ENCODE data around the gene CSDE1.
A peak's percentile ranks its signal among the peaks of the same experiment; 100 is the strongest.
"Not testable (repeated sequence)": the region's sequence is repeated elsewhere in the genome, so short reads cannot be mapped to it uniquely, and the experiment has no call there.

The CSDE1 gene

DNA sequence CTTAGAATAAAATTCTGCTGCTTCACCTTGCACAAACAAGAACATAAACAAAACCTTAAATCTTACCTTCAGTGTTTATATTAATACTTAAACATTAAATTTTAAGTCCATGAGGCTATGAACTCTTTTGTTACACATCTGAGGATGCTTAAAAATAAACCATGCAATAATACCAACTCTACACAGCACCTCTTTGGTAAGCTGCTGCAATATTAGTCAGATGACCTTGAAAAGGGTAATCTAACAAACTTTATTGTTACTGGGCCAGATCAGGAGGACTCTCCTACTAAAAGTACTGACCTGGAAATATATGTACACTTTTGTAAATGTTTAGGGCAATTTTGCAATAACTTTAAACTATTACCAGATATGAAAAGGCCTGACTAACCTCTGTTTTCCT lies 21.9 kb upstream of the CSDE1 start:
- TF ChIP-seq POLR2AphosphoS5 (IDR thresholded peaks at IDR 0.05; ENCODE audit: borderline replicate concordance, low read depth, low read length) (no peak), FOXP2 (optimal IDR thresholded peaks at IDR 0.05; ENCODE audit: control extremely low read depth, extremely low read length, insufficient read depth) (no peak), EZH2 (IDR thresholded peaks at IDR 0.05) (no peak)

DNA sequence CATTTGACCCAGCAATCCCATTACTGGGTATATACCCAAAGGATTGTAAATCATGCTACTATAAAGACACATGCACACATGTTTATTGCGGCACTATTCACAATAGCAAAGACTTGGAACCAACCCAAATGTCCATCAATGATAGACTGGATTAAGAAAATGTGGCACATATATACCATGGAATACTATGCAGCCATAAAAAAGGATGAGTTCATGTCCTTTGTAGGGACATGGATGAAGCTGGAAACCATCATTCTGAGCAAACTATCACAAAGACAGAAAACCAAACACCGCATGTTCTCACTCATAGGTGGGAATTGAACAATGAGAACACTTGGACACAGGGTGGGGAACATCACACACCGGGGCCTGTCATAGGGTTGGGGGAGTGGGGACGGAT lies 18.9 kb upstream of the CSDE1 start:
- not testable (repeated sequence) for H3K9ac ChIP-seq (ENCODE audit: insufficient read length); H3K27ac ChIP-seq; H3K4me3 ChIP-seq; DNase-seq (ENCODE audit: low read depth, low spot score); H3K9me3 ChIP-seq (ENCODE audit: low read depth, low read length)
- peaks cover 63% of the 10 kb centered on the region for H3K36me3 ChIP-seq (ENCODE audit: insufficient read depth, low read length)

More for the DNA sequence above, 21.9 kb upstream of the CSDE1 start:
- Histone ChIP-seq H3K27ac (peak overlapping the region; percentile 88; the same call in 1 of the 2 replicates), H3K9me3 (ENCODE audit: low read depth, low read length) (no peaks in the 10 kb centered on the region), H3K9ac (ENCODE audit: insufficient read length) (peak overlapping the region; percentile 91), H3K4me3 (peak overlapping the region; percentile 95), H3K36me3 (ENCODE audit: insufficient read depth, low read length) (peaks cover 38% of the 10 kb centered on the region)
- no peak for DNase-seq (ENCODE audit: low read depth, low spot score)

GRCh38 chr1:114771992-114772391 lies 14.2 kb upstream of the CSDE1 start:
- DNase-seq (ENCODE audit: low read depth, low spot score), result no peak

DNA sequence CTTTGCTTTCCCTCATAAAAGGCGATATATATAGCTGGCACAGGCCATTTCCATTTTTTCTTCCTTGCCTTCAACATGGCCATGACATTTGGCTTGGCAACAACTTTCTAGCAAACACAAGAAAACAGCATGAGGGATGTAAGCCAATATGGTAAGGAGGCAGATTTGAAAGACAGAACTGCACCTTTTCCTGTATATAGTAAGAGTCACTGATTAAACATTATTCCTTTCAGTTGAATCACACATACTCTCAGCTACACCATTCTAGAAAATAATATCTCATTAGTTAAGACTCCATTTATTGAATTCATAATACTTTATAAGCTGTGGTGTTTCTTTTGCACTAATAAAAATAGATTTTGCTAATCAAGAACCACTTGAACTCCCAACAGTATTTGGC lies 13.2 kb upstream of the CSDE1 start:
- no peak for DNase-seq (ENCODE audit: low read depth, low spot score)
- no peak overlapping the region for H3K27ac ChIP-seq
- H3K9me3 ChIP-seq (ENCODE audit: low read depth, low read length), result no peaks in the 10 kb centered on the region
- H3K4me3 ChIP-seq, result no peak overlapping the region
- no peak overlapping the region for H3K9ac ChIP-seq (ENCODE audit: insufficient read length)
- H3K36me3 ChIP-seq (ENCODE audit: insufficient read depth, low read length), result peaks cover 39% of the 10 kb centered on the region
- no peak for TF ChIP-seq FOXP2 (optimal IDR thresholded peaks at IDR 0.05; ENCODE audit: control extremely low read depth, extremely low read length, insufficient read depth)
- no peak for TF ChIP-seq POLR2AphosphoS5 (IDR thresholded peaks at IDR 0.05; ENCODE audit: borderline replicate concordance, low read depth, low read length)

More at GRCh38 chr1:114771992-114772391, 14.2 kb upstream of the CSDE1 start:
- TF ChIP-seq EZH2 (IDR thresholded peaks at IDR 0.05) (no peak), POLR2AphosphoS5 (IDR thresholded peaks at IDR 0.05; ENCODE audit: borderline replicate concordance, low read depth, low read length) (no peak), FOXP2 (optimal IDR thresholded peaks at IDR 0.05; ENCODE audit: control extremely low read depth, extremely low read length, insufficient read depth) (no peak)
- H3K9me3 ChIP-seq (ENCODE audit: low read depth, low read length), result no peaks in the 10 kb centered on the region
- no peak overlapping the region for H3K4me3 ChIP-seq
- peaks cover 46% of the 10 kb centered on the region for H3K36me3 ChIP-seq (ENCODE audit: insufficient read depth, low read length)
- H3K9ac ChIP-seq (ENCODE audit: insufficient read length), result no peak overlapping the region
- H3K27ac ChIP-seq, result no peak overlapping the region

GRCh38 chr1:114764689-114765088 lies 6.9 kb upstream of the CSDE1 start:
- Histone ChIP-seq H3K36me3 (ENCODE audit: insufficient read depth, low read length) (peaks cover 3% of the 10 kb centered on the region; the same call in 1 of the 2 replicates), H3K9ac (ENCODE audit: insufficient read length) (no peak overlapping the region), H3K27ac (no peak overlapping the region), H3K9me3 (ENCODE audit: low read depth, low read length) (no peaks in the 10 kb centered on the region), H3K4me3 (no peak overlapping the region)
- DNase-seq (ENCODE audit: low read depth, low spot score), result no peak
- no peak for TF ChIP-seq POLR2AphosphoS5 (IDR thresholded peaks at IDR 0.05; ENCODE audit: borderline replicate concordance, low read depth, low read length)
- no peak for TF ChIP-seq FOXP2 (optimal IDR thresholded peaks at IDR 0.05; ENCODE audit: control extremely low read depth, extremely low read length, insufficient read depth)
- no peak for TF ChIP-seq EZH2 (IDR thresholded peaks at IDR 0.05)

GRCh38 chr1:114758256-114758832 lies 560 bp upstream of the CSDE1 start:
- H3K36me3 ChIP-seq (ENCODE audit: insufficient read depth, low read length), result peaks cover 35% of the 10 kb centered on the region
- DNase-seq (ENCODE audit: low read depth, low spot score), result no peak
- TF ChIP-seq FOXP2 (optimal IDR thresholded peaks at IDR 0.05; ENCODE audit: control extremely low read depth, extremely low read length, insufficient read depth) (no peak), POLR2AphosphoS5 (IDR thresholded peaks at IDR 0.05; ENCODE audit: borderline replicate concordance, low read depth, low read length) (no peak), EZH2 (IDR thresholded peaks at IDR 0.05) (no peak)
- peak overlapping the region; percentile 99 for H3K27ac ChIP-seq
- peak overlapping the region; percentile 99 for H3K4me3 ChIP-seq
- peak overlapping the region; percentile 100 for H3K9ac ChIP-seq (ENCODE audit: insufficient read length)
- no peaks in the 10 kb centered on the region for H3K9me3 ChIP-seq (ENCODE audit: low read depth, low read length)

DNA sequence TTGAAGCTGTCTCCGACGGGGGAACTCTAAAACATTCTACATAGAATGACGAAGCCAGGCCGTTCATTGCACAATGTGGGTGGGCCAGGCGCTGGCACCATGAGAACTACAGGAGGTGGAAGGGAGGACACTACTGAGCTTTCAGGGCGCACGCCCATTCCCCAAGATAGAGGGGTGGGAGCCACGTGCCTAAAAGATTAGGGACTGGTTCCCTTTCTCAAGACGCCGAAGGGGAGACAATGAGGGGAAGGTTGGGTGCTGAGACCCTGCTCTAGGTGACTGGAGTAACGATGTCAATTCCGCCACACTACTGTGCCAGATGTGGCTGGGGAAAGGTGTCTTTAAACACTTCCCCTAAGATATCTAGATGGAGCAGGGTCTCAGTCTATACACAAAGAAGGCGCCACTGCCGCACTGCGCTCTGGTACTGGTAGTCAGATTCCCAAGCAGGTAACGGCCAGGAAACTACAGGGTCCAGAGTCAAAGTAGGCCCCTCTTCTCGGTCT lies 782 bp downstream of the CSDE1 start:
- peak overlapping the region; percentile 99 for H3K27ac ChIP-seq
- TF ChIP-seq POLR2AphosphoS5 (IDR thresholded peaks at IDR 0.05; ENCODE audit: borderline replicate concordance, low read depth, low read length) (no peak), EZH2 (IDR thresholded peaks at IDR 0.05) (no peak), FOXP2 (optimal IDR thresholded peaks at IDR 0.05; ENCODE audit: control extremely low read depth, extremely low read length, insufficient read depth) (no peak)
- peak overlapping the region; percentile 99 for H3K4me3 ChIP-seq
- peaks cover 44% of the 10 kb centered on the region for H3K36me3 ChIP-seq (ENCODE audit: insufficient read depth, low read length)
- H3K9ac ChIP-seq (ENCODE audit: insufficient read length), result peak overlapping the region; percentile 100
- no peaks in the 10 kb centered on the region for H3K9me3 ChIP-seq (ENCODE audit: low read depth, low read length)
- no peak for DNase-seq (ENCODE audit: low read depth, low spot score)

DNA sequence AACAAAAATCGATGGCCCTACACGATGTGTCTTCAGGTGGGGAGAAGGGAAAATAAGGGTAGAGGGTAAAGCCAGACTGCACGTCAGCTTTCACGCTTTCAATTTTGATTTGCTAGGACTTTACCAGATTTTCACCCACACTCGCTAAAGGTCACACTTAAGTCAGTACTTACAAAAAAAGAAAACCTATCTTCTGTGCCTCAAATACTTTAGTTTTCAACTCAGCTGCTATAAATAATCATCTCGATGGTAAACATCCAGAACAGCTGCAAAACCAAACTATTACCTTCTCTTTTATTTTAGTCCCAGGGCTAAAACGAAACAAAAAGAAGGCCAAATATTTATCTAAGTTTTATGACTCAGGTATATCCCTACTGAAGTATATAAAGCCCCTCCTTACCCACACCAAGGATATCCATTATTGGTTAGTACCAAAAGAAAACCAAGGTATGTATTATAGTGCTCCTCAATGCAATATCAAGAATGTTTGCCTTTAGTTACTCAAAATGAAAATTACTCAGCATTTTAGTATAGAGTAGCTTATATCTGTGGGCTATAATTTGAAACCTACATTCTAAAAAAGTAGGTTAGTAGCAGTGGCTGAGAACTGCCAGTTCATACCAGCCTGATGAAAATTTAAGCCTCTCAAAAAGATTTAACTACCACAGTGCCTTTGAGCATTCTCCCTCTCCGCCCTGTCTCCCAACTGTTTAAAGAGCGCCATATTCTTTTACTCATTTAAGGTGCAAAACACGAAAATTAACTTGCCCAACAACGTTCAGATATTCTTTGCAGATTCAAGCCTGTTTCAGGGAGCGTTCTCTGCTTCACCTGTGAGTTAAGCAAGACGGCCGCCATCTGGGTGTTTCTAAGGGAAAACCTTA lies 1.5 kb downstream of the CSDE1 start:
- H3K36me3 ChIP-seq (ENCODE audit: insufficient read depth, low read length), result peaks cover 46% of the 10 kb centered on the region
- peak overlapping the region; percentile 100 for H3K9ac ChIP-seq (ENCODE audit: insufficient read length)
- no peak for DNase-seq (ENCODE audit: low read depth, low spot score)
- peak overlapping the region; percentile 99 for H3K4me3 ChIP-seq
- H3K9me3 ChIP-seq (ENCODE audit: low read depth, low read length), result no peaks in the 10 kb centered on the region
- TF ChIP-seq EZH2 (IDR thresholded peaks at IDR 0.05), result no peak
- no peak for TF ChIP-seq FOXP2 (optimal IDR thresholded peaks at IDR 0.05; ENCODE audit: control extremely low read depth, extremely low read length, insufficient read depth)
- no peak for TF ChIP-seq POLR2AphosphoS5 (IDR thresholded peaks at IDR 0.05; ENCODE audit: borderline replicate concordance, low read depth, low read length)
- H3K27ac ChIP-seq, result peak overlapping the region; percentile 99

Data from SK-N-MC (cell line).